HG03108 (cell line): ENCODE data around the gene FXYD5.
"Not testable (repeated sequence)": the region's sequence is repeated elsewhere in the genome, so short reads cannot be mapped to it uniquely, and the experiment has no call there.

Experiments used
- ATAC-seq: cut with Tn5 transposase; IDR thresholded peaks from one replicate; pipeline ENCODE4 v1.9.1; 2021; ENCODE audit warnings: moderate library complexity; ENCODE audit not compliant: unreplicated experiment

FXYD5 gene

GRCh38 chr19:35119578-35120155 is 34.9 kb upstream of the FXYD5 start:
- no peak for ATAC-seq

- no peak for ATAC-seq
Observed at GRCh38 chr19:35120492-35120891, 34.0 kb upstream of the FXYD5 start.

GRCh38 chr19:35120898-35121297 is 33.6 kb upstream of the FXYD5 start:
- no peak for ATAC-seq

GRCh38 chr19:35122687-35123551 is 31.6 kb upstream of the FXYD5 start:
- ATAC-seq = no peak

GRCh38 chr19:35123573-35123972 is 31.0 kb upstream of the FXYD5 start:
- no peak for ATAC-seq

- ATAC-seq = peak; percentile 50
Observed at GRCh38 chr19:35124098-35125060, 30.2 kb upstream of the FXYD5 start.

- no peak for ATAC-seq
Observed at GRCh38 chr19:35125270-35125717, 29.2 kb upstream of the FXYD5 start.

- no peak for ATAC-seq
Observed at GRCh38 chr19:35125749-35126623, 28.5 kb upstream of the FXYD5 start.

- no peak for ATAC-seq
Observed at GRCh38 chr19:35126624-35126959, 27.9 kb upstream of the FXYD5 start.

GRCh38 chr19:35127871-35128270 is 26.7 kb upstream of the FXYD5 start:
- no peak for ATAC-seq

- ATAC-seq = no peak
Observed at GRCh38 chr19:35128398-35129057, 26.0 kb upstream of the FXYD5 start.

- ATAC-seq = not testable (repeated sequence)
Observed at GRCh38 chr19:35129724-35130274, 24.7 kb upstream of the FXYD5 start.

- no peak for ATAC-seq
Observed at GRCh38 chr19:35130761-35131720, 23.5 kb upstream of the FXYD5 start.

GRCh38 chr19:35132254-35132653 is 22.3 kb upstream of the FXYD5 start:
- ATAC-seq = no peak

GRCh38 chr19:35133826-35134225 is 20.7 kb upstream of the FXYD5 start:
- no peak for ATAC-seq

GRCh38 chr19:35134601-35135242 is 19.8 kb upstream of the FXYD5 start, which contains the start of gene LGI4:
LGI4 (minus strand) TSS chr19:35135059; CDS start chr19:35134680, 379 bp downstream.
- no peak for ATAC-seq

GRCh38 chr19:35135389-35135909 is 19.1 kb upstream of the FXYD5 start:
- ATAC-seq = no peak

GRCh38 chr19:35136231-35136630 is 18.3 kb upstream of the FXYD5 start:
- no peak for ATAC-seq
